Esophagus squamous epithelium (tissue), 5 donors: Measurements from ENCODE around the gene TNFRSF12A. TPM values are rescaled to one million over a fixed set of nuclear protein-coding genes. Genes with fewer than 3 reads are reported as not detected.
"Not testable (repeated sequence)": the region's sequence is repeated elsewhere in the genome, so short reads cannot be mapped to it uniquely, and the experiment has no call there.

ENCODE experiments used
- DNase-seq: peaks from one replicate; lab custom pipeline; 2025; lab: John Stamatoyannopoulos, UW
- H3K27ac ChIP-seq, 4 donors: fragments of 200-600 bp; sonication (generic); one replicate each; pipeline ENCODE4 v1.5.1; 2016 to 2019; ENCODE audit warnings: mild to moderate bottlenecking in 1 of 4
- H3K27me3 ChIP-seq, 4 donors: fragments of 200-600 bp; sonication (generic); 1 replicate in 3 of 4; 2 replicates in 1 of 4; pipeline versions ENCODE4 v1.5.1 to v1.6.0; 2017 to 2021; ENCODE audit warnings: antibody characterized with exemption in 1 of 4
- H3K36me3 ChIP-seq, 3 donors: fragments of 200-600 bp; sonication (generic); one replicate each; pipeline ENCODE4 v1.5.1; 2016 to 2019
- H3K4me1 ChIP-seq, 3 donors: fragments of 200-600 bp; sonication (generic); one replicate each; pipeline ENCODE4 v1.5.1; 2017 to 2019
- H3K4me3 ChIP-seq, 4 donors: fragments of 200-600 bp; sonication (generic); 1 replicate in 3 of 4; 2 replicates in 1 of 4; pipeline ENCODE4 v1.5.1; 2016 to 2019; ENCODE audit warnings: mild to moderate bottlenecking in 2 of 4, moderate library complexity in 1 of 4
- H3K9me3 ChIP-seq, 3 donors: fragments of 200-600 bp; sonication (generic); one replicate each; pipeline ENCODE4 v1.5.1; 2016 to 2019
- CTCF ChIP-seq, 6 experiments: fragments of 450-650 bp in 4 of 6; fragments of 200-600 bp in 2 of 6; sonication (generic) in 2 of 6; IDR thresholded peaks; one replicate each; pipeline ENCODE4 v1.5.1; 2016 to 2019; ENCODE audit warnings: antibody characterized with exemption in 6 of 6, mild to moderate bottlenecking in 4 of 6, moderate library complexity in 4 of 6
- POLR2A ChIP-seq, 4 donors: fragments of 450-650 bp; IDR thresholded peaks; one replicate each; pipeline ENCODE4 v1.6.1; 2017; ENCODE audit warnings: antibody characterized with exemption in 4 of 4, mild to moderate bottlenecking in 4 of 4, moderate library complexity in 3 of 4
- WGBS, 2 donors: methylation state at CpG; one replicate each; pipeline ENCODE4 v1.1.5; 2018; 5-methylcytosine and 5-hydroxymethylcytosine counted together
- intact Hi-C: fragments of 100-400 bp; cut with DNase I; formaldehyde crosslinking; loops from one replicate; pipeline ENCODE4 v1.15.0; 2022
- total RNA-seq, 4 donors: library from RNA; depleted of rRNA; stranded (reverse); fragments of >200 nt; gene quantifications; one replicate each; pipeline ENCODE4 v1.1.0, GENCODE V29; 2016
- donor health status: DM: yes; HTN: yes; CAD: no.

Gene TNFRSF12A
- total RNA-seq, 4 donors from 2014 or later, result 15.3 to 46.0 (median 28.6) TPM

DNA sequence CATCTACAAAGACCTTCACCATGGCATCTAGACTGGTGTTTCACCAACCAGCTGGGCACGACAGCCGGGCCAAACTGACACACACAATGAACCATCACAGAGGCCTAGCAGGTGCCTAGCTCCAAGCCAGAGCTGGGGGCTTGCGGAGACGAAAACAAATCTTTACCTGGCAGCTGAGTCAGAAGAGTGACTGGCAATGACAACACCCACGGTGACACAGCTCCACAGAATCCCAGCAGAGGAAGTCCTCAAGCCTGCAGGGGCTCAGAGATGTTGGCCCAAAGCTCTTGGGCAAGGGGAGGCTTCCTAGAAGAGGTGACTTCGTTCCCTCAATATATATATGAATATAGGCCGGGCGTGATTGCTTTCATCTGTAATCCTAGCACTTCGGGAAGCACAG is 31.3 kb downstream of the TNFRSF12A start:
- H3K4me3 ChIP-seq, result no peak overlapping the region
- 36 to 53% methylated on average over 4 to 6 of the region's 9 CpGs for WGBS, 2 donors
- H3K4me1 ChIP-seq, result peaks cover 5 to 15% (median 7%) of the 10 kb centered on the region in 3 donors
- TF ChIP-seq POLR2A (IDR thresholded peaks at IDR 0.05), result no peak
- TF ChIP-seq CTCF (IDR thresholded peaks at IDR 0.05), result no peak
- DNase-seq, result no peak
- peaks cover 4 to 58% (median 7%) of the 10 kb centered on the region in 4 donors for H3K27me3 ChIP-seq
- no peaks in the 10 kb centered on the region for H3K36me3 ChIP-seq
- H3K9me3 ChIP-seq, result no peaks in the 10 kb centered on the region
- intact Hi-C loops, result no loop called here
- no peak overlapping the region for H3K27ac ChIP-seq

- H3K27ac ChIP-seq, H3K36me3 ChIP-seq, H3K4me3 ChIP-seq, intact Hi-C loops, DNase-seq, H3K9me3 ChIP-seq: not testable (repeated sequence)
- Histone ChIP-seq H3K4me1 (peaks cover 0 to 11% (median 2%) of the 10 kb centered on the region in 3 donors), H3K27me3 (peaks cover 0 to 45% (median 0%) of the 10 kb centered on the region in 4 donors)
- 17 to 100% methylated on average over 3 to 4 of the region's 12 CpGs for WGBS, 2 donors
Observed at GRCh38 chr16:3052571-3053329, 32.6 kb downstream of the TNFRSF12A start.

- H3K27ac ChIP-seq, H3K4me3 ChIP-seq, intact Hi-C loops, H3K9me3 ChIP-seq, DNase-seq, H3K36me3 ChIP-seq: not testable (repeated sequence)
- Histone ChIP-seq H3K4me1 (peaks cover 5 to 17% (median 8%) of the 10 kb centered on the region in 3 donors), H3K27me3 (peaks cover 0 to 45% (median 0%) of the 10 kb centered on the region in 4 donors)
- WGBS, 2 donors, result no CpG with 5 or more reads among the region's 13 CpGs
Observed at GRCh38 chr16:3053330-3053710, 33.2 kb downstream of the TNFRSF12A start.

GRCh38 chr16:3054965-3055733 is 35.0 kb downstream of the TNFRSF12A start:
- Histone ChIP-seq H3K4me3 (no peak overlapping the region), H3K36me3 (no peaks in the 10 kb centered on the region), H3K27me3 (peaks cover 0 to 31% (median 0%) of the 10 kb centered on the region in 4 donors), H3K27ac (no peak overlapping the region), H3K4me1 (peaks cover 16 to 35% (median 16%) of the 10 kb centered on the region in 3 donors), H3K9me3 (no peaks in the 10 kb centered on the region)
- 67 to 76% methylated on average over 12 to 17 of the region's 17 CpGs for WGBS, 2 donors
- TF ChIP-seq POLR2A (IDR thresholded peaks at IDR 0.05) (no peak), CTCF (IDR thresholded peaks at IDR 0.05) (no peak)
- intact Hi-C loops, result loop anchor here (5.0 kb wide), 1 partner anchor 72 kb away; no protein-coding TSS in a partner anchor
- DNase-seq, result no peak

DNA sequence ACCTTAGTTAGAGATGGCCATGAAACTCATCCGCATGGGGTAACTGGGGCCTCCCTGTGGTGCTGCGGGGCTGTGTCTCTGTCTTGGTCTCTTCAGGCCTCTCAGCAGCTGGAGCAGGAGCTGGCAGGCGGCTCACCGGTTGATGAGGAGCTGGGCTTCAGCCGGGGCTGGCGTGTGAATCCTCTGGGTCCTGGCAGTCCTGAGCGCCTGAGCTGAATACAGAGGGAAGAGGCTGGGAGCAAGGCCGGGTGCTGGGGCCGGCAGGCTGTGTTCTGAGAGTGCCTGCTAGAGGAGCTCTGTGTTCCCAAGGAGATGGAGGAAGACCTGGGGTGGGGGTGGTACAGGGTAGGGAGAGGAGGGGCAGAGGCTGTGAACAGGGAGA is 35.6 kb downstream of the TNFRSF12A start:
- Histone ChIP-seq H3K4me1 (peaks cover 16 to 35% (median 16%) of the 10 kb centered on the region in 3 donors), H3K27me3 (peaks cover 0 to 25% (median 0%) of the 10 kb centered on the region in 4 donors)
- not testable (repeated sequence) for DNase-seq, H3K4me3 ChIP-seq, H3K36me3 ChIP-seq, H3K9me3 ChIP-seq, H3K27ac ChIP-seq
- intact Hi-C loops, result loop anchor here (5.0 kb wide), 1 partner anchor 72 kb away; no protein-coding TSS in a partner anchor
- no CpG with 5 or more reads among the region's 9 CpGs for WGBS, 2 donors

GRCh38 chr16:3056336-3057180 is 36.4 kb downstream of the TNFRSF12A start:
- TF ChIP-seq POLR2A (IDR thresholded peaks at IDR 0.05) (no peak), CTCF (IDR thresholded peaks at IDR 0.05) (no peak)
- Histone ChIP-seq H3K4me3 (no peak overlapping the region), H3K27ac (no peak overlapping the region), H3K27me3 (peaks cover 0 to 17% (median 0%) of the 10 kb centered on the region in 4 donors), H3K36me3 (no peaks in the 10 kb centered on the region), H3K9me3 (no peaks in the 10 kb centered on the region), H3K4me1 (peaks cover 16 to 35% (median 16%) of the 10 kb centered on the region in 3 donors)
- no peak for DNase-seq
- intact Hi-C loops, result loop anchor here (5.0 kb wide), 1 partner anchor 71 kb away; no protein-coding TSS in a partner anchor
- 75 to 77% methylated on average over 6 to 9 of the region's 19 CpGs for WGBS, 2 donors
